Thyroid gland (tissue), 4 donors: ENCODE data around the gene TTC39A. TPM values are rescaled to one million over a fixed set of nuclear protein-coding genes. Genes with fewer than 3 reads are reported as not detected.

ENCODE experiments used
- DNase-seq, 2 donors: peaks; one replicate each; pipeline ENCODE4 v3.0.0-alpha.2; 2019
- H3K27ac ChIP-seq, 3 donors: fragments of 200-600 bp; sonication (generic); 1 replicate in 2 of 3; 2 replicates in 1 of 3; pipeline ENCODE4 v1.5.1; 2016 to 2019; ENCODE audit warnings: mild to moderate bottlenecking in 1 of 3, moderate library complexity in 1 of 3
- H3K27me3 ChIP-seq: fragments of 200-600 bp; sonication (generic); one replicate; pipeline ENCODE4 v1.5.1; 2019
- H3K36me3 ChIP-seq, 2 donors: fragments of 200-600 bp; sonication (generic); one replicate each; pipeline ENCODE4 v1.5.1; 2016 to 2019
- H3K4me1 ChIP-seq, 2 donors: fragments of 200-600 bp; sonication (generic); one replicate each; pipeline ENCODE4 v1.5.1; 2017 to 2019
- H3K4me3 ChIP-seq, 3 donors: fragments of 200-600 bp; sonication (generic); replicated peaks in 1 of 3; 1 replicate in 2 of 3; 2 replicates in 1 of 3; pipeline ENCODE4 v1.5.1; 2016; ENCODE audit warnings: mild to moderate bottlenecking in 1 of 3
- H3K9me3 ChIP-seq: fragments of 200-600 bp; sonication (generic); one replicate; pipeline ENCODE4 v1.5.1; 2017
- CTCF ChIP-seq, 6 experiments: fragments of 200-600 bp in 3 of 6; fragments of 450-650 bp in 3 of 6; sonication (generic) in 3 of 6; IDR thresholded peaks; one replicate each; pipeline ENCODE4 v1.5.1; 2016 to 2019; ENCODE audit warnings: antibody characterized with exemption in 6 of 6, mild to moderate bottlenecking in 2 of 6, inconsistent platforms in 1 of 6, moderate library complexity in 1 of 6
- POLR2A ChIP-seq, 2 donors: fragments of 450-650 bp; IDR thresholded peaks; one replicate each; pipeline ENCODE4 v1.6.1; 2017; ENCODE audit warnings: antibody characterized with exemption in 2 of 2, mild to moderate bottlenecking in 2 of 2, moderate library complexity in 1 of 2
- WGBS, 2 donors: methylation state at CpG; one replicate each; pipeline ENCODE4 v1.1.5; 2017; 5-methylcytosine and 5-hydroxymethylcytosine counted together
- intact Hi-C: fragments of 100-400 bp; cut with DNase I; formaldehyde crosslinking; loops from one replicate; pipeline ENCODE4 v1.15.1; 2023
- total RNA-seq, 4 donors: library from RNA; depleted of rRNA; stranded (reverse); fragments of >200 nt; gene quantifications; one replicate each; pipeline ENCODE4 v1.2.3, GENCODE V29; 2016

Gene TTC39A
- total RNA-seq, 4 donors from 2014 or later: 13.6 to 56.0 (median 33.5) TPM

GRCh38 chr1:51266791-51267190, 63.6 kb downstream of the TTC39A start:
- H3K36me3 ChIP-seq: peaks cover 0 to 8% of the 10 kb centered on the region in 2 donors
- 97 to 99% methylated on average over 4 of the region's 4 CpGs for WGBS, 2 donors
- no peak for TF ChIP-seq CTCF (IDR thresholded peaks at IDR 0.05)
- TF ChIP-seq POLR2A (IDR thresholded peaks at IDR 0.05): no peak
- H3K4me1 ChIP-seq: peaks cover 12 to 43% of the 10 kb centered on the region in 2 donors
- no peaks in the 10 kb centered on the region for H3K9me3 ChIP-seq
- H3K27me3 ChIP-seq: no peaks in the 10 kb centered on the region
- no peak overlapping the region for H3K4me3 ChIP-seq
- no peak for DNase-seq
- intact Hi-C loops: no loop called here
- no peak overlapping the region for H3K27ac ChIP-seq

GRCh38 chr1:51266181-51266580, 64.2 kb downstream of the TTC39A start:
- Histone ChIP-seq H3K4me1 (peaks cover 16 to 49% of the 10 kb centered on the region in 2 donors), H3K27me3 (no peaks in the 10 kb centered on the region), H3K9me3 (no peaks in the 10 kb centered on the region), H3K4me3 (no peak overlapping the region), H3K36me3 (peaks cover 0 to 8% of the 10 kb centered on the region in 2 donors), H3K27ac (no peak overlapping the region)
- no peak for TF ChIP-seq CTCF (IDR thresholded peaks at IDR 0.05)
- no peak for TF ChIP-seq POLR2A (IDR thresholded peaks at IDR 0.05)
- WGBS, 2 donors: 97 to 100% methylated on average over 2 of the region's 2 CpGs
- DNase-seq: no peak
- intact Hi-C loops: no loop called here

- Histone ChIP-seq H3K36me3 (peaks cover 0 to 3% of the 10 kb centered on the region in 2 donors), H3K27ac (no peak overlapping the region), H3K9me3 (no peaks in the 10 kb centered on the region), H3K27me3 (no peaks in the 10 kb centered on the region), H3K4me3 (no peak overlapping the region), H3K4me1 (peaks cover 22 to 51% of the 10 kb centered on the region in 2 donors)
- TF ChIP-seq CTCF (IDR thresholded peaks at IDR 0.05): no peak
- TF ChIP-seq POLR2A (IDR thresholded peaks at IDR 0.05): no peak
- 90 to 94% methylated on average over 4 of the region's 4 CpGs for WGBS, 2 donors
- intact Hi-C loops: no loop called here
- DNase-seq: no peak
Measured at GRCh38 chr1:51265618-51266017, 64.7 kb downstream of the TTC39A start.

- no peaks in the 10 kb centered on the region for H3K9me3 ChIP-seq
- intact Hi-C loops: no loop called here
- no peak for DNase-seq
- no peak overlapping the region for H3K27ac ChIP-seq
- 47 to 62% methylated on average over 3 of the region's 3 CpGs for WGBS, 2 donors
- no peak for TF ChIP-seq CTCF (IDR thresholded peaks at IDR 0.05)
- TF ChIP-seq POLR2A (IDR thresholded peaks at IDR 0.05): no peak
- no peak overlapping the region for H3K4me3 ChIP-seq
- H3K27me3 ChIP-seq: no peaks in the 10 kb centered on the region
- H3K4me1 ChIP-seq: peaks cover 26 to 51% of the 10 kb centered on the region in 2 donors
- no peaks in the 10 kb centered on the region for H3K36me3 ChIP-seq
Measured at GRCh38 chr1:51264451-51264850, 65.9 kb downstream of the TTC39A start.

- H3K27ac ChIP-seq: no peak overlapping the region
- 95 to 97% methylated on average over 4 of the region's 4 CpGs for WGBS, 2 donors
- H3K9me3 ChIP-seq: no peaks in the 10 kb centered on the region
- intact Hi-C loops: no loop called here
- H3K27me3 ChIP-seq: no peaks in the 10 kb centered on the region
- H3K36me3 ChIP-seq: no peaks in the 10 kb centered on the region
- peaks cover 32 to 52% of the 10 kb centered on the region in 2 donors for H3K4me1 ChIP-seq
- TF ChIP-seq POLR2A (IDR thresholded peaks at IDR 0.05) (no peak), CTCF (IDR thresholded peaks at IDR 0.05) (no peak)
- no peak for DNase-seq
- no peak overlapping the region for H3K4me3 ChIP-seq
Measured at GRCh38 chr1:51263147-51263877, 67.0 kb downstream of the TTC39A start.
